SK-N-SH (cell line): Measurements from ENCODE around the gene UMODL1. TPM values are rescaled to one million over a fixed set of nuclear protein-coding genes. Genes with fewer than 3 reads are reported as not detected.

ENCODE experiments used
- CTCF ChIA-PET: fragments of 300-600, 350-600 bp; formaldehyde crosslinking; extraction: SDS; loops from one replicate; lab custom pipeline; 2021; lab: Yijun Ruan, JAX
- POLR2A ChIA-PET: fragments of 350-600 bp; sonication (Branson Sonifier 250); formaldehyde crosslinking; extraction: SDS; loops from one replicate; lab custom pipeline; 2020; ENCODE audit warnings: antibody characterized with exemption, inconsistent platforms; lab: Yijun Ruan, JAX
- DNase-seq: peaks from one replicate; pipeline ENCODE4 v3.0.0; 2012
- H2AFZ ChIP-seq: fragments of 200-600 bp; sonication (generic); 2 replicates; pipeline ENCODE4 v1.8.1; 2016; ENCODE audit warnings: antibody characterized with exemption, mild to moderate bottlenecking, low read depth
- H3F3A ChIP-seq: fragments of 200-600 bp; sonication (generic); replicated peaks from 2 replicates; pipeline ENCODE3; 2016; ENCODE audit warnings: antibody characterized with exemption, mild to moderate bottlenecking; ENCODE audit not compliant: insufficient read depth
- H3K27ac ChIP-seq, 2 experiments: fragments of 200-500 bp in 1 of 2; fragments of 200-600 bp in 1 of 2; sonication (Bioruptor generic) in 1 of 2; sonication (generic), shearing (Covaris generic) in 1 of 2; 2 replicates each; pipeline versions ENCODE4 v1.5.1 to v1.6.1; 2014 to 2016; ENCODE audit warnings: low read depth in 2 of 2, inconsistent platforms in 1 of 2, low read length in 1 of 2, mild to moderate bottlenecking in 1 of 2, mixed read lengths in 1 of 2
- H3K27me3 ChIP-seq: fragments of 200-600 bp; sonication (generic), shearing (Covaris generic); 2 replicates; pipeline ENCODE4 v1.6.1; 2016; ENCODE audit warnings: mixed run types; ENCODE audit not compliant: insufficient read depth
- H3K36me3 ChIP-seq, 2 experiments: fragments of 200-500 bp in 1 of 2; fragments of 200-600 bp in 1 of 2; sonication (Bioruptor generic) in 1 of 2; sonication (generic) in 1 of 2; replicated peaks in 1 of 2; 2 replicates each; pipeline versions ENCODE3 to v1.5.1; 2014 to 2016; ENCODE audit warnings: low read length in 1 of 2, mild to moderate bottlenecking in 1 of 2; ENCODE audit not compliant: insufficient read depth in 2 of 2, control insufficient read depth in 1 of 2
- H3K4me1 ChIP-seq, 2 experiments: fragments of 200-500 bp in 1 of 2; fragments of 200-600 bp in 1 of 2; sonication (Bioruptor generic) in 1 of 2; sonication (generic), shearing (Covaris generic) in 1 of 2; 2 replicates each; pipeline versions ENCODE4 v1.5.1 to v1.6.1; 2014 to 2016; ENCODE audit warnings: low read depth in 1 of 2, low read length in 1 of 2, mixed run types in 1 of 2; ENCODE audit not compliant: insufficient read depth in 2 of 2, control insufficient read depth in 1 of 2
- H3K4me2 ChIP-seq: fragments of 200-600 bp; sonication (generic), shearing (Covaris generic); 2 replicates; pipeline ENCODE4 v1.6.1; 2017; ENCODE audit warnings: mixed run types
- H3K4me3 ChIP-seq, 2 experiments: fragments of 200-500 bp in 1 of 2; fragments of 200-600 bp in 1 of 2; sonication (Bioruptor generic) in 1 of 2; sonication (generic), shearing (Covaris generic) in 1 of 2; 2 replicates each; pipeline versions ENCODE4 v1.5.1 to v1.8.1; 2014 to 2016; ENCODE audit warnings: low read depth in 2 of 2, inconsistent platforms in 1 of 2, low read length in 1 of 2, mild to moderate bottlenecking in 1 of 2, mixed read lengths in 1 of 2, moderate library complexity in 1 of 2
- H3K79me2 ChIP-seq: fragments of 200-600 bp; sonication (generic); 2 replicates; pipeline ENCODE4 v1.8.1; 2017; ENCODE audit warnings: mild to moderate bottlenecking; ENCODE audit not compliant: insufficient read depth
- H3K9ac ChIP-seq: fragments of 200-600 bp; sonication (generic); 2 replicates; pipeline ENCODE4 v1.6.1; 2017; ENCODE audit warnings: mixed run types
- H3K9me2 ChIP-seq: fragments of 200-600 bp; sonication (generic); 2 replicates; pipeline ENCODE4 v1.6.1; 2017; ENCODE audit warnings: mixed run types
- H3K9me3 ChIP-seq: fragments of 200-600 bp; sonication (generic); 2 replicates; pipeline ENCODE4 v1.6.1; 2017; ENCODE audit warnings: mixed run types, mild to moderate bottlenecking, moderate library complexity
- H4K20me1 ChIP-seq: fragments of 200-600 bp; sonication (generic); 2 replicates; pipeline ENCODE4 v1.6.1; 2017; ENCODE audit warnings: mild to moderate bottlenecking, mixed run types; ENCODE audit not compliant: insufficient read depth
- CHD2 ChIP-seq: fragments of 150-350 bp; IDR thresholded peaks from 2 replicates; pipeline ENCODE4 v1.6.1; 2018; ENCODE audit warnings: low read length; ENCODE audit not compliant: partially characterized antibody
- FOXJ3 ChIP-seq: sonication (generic); formaldehyde crosslinking; IDR thresholded peaks from 2 replicates; pipeline ENCODE4 v1.5.1; 2020; ENCODE audit warnings: mild to moderate bottlenecking, missing genetic modification reagents
- NFIC ChIP-seq: IDR thresholded peaks from 2 replicates; pipeline ENCODE4 v1.4.0; 2012; ENCODE audit warnings: borderline replicate concordance
- TEAD4 ChIP-seq: IDR thresholded peaks from 2 replicates; pipeline ENCODE4 v1.4.0; 2012; ENCODE audit warnings: mild to moderate bottlenecking, borderline replicate concordance; ENCODE audit not compliant: insufficient read depth
- WGBS: methylation state at CpG from one replicate; pipeline ENCODE4 v1.1.6; 2017; ENCODE audit warnings: low lambda C conversion rate; 5-methylcytosine and 5-hydroxymethylcytosine counted together
- polyA plus RNA-seq, 3 experiments: library from polyadenylated mRNA; depleted of rRNA; stranded (reverse); fragments of >200 nt; gene quantifications; 2 replicates each; pipeline ENCODE4 v1.2.3, GENCODE V29; 2012
- TF ChIP-seq, protein P1 (sequence below): IDR thresholded peaks from 2 replicates; pipeline ENCODE4 v1.4.0; 2012; ENCODE audit warnings: low read depth, borderline replicate concordance
- TF ChIP-seq, protein P2 (sequence below): fragments of 150-350 bp; IDR thresholded peaks from 2 replicates; pipeline ENCODE4 v1.6.1; 2016; ENCODE audit warnings: mild to moderate bottlenecking, low read depth, low read length

Gene UMODL1
- polyA plus RNA-seq, 1 of the 3 experiments (the other 2 are of a cell fraction), result not detected

DNA sequence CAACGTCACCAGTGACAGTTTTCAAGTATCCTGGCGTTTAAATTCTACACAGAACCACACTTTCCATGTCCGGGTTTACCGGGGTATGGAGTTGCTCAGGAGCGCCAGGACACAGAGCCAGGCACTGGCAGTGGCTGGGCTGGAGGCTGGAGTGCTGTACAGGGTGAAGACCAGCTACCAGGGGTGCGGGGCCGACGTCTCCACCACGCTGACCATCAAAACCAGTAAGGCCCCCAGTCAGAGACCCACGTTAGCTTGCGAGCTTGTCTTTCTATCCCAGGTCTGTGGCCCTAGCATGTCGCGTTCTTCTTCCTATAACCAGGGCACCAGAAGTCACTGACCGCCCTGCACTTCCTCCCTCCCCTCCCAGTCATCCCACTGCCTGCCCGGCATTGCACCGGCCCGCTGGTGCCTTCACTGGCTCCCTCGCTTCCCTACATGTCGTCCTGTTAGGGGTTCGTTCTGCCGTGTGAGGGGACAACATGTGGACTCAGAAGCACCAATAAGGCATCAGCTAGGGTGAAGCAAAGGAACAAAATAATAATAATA, 27.9 kb downstream of the UMODL1 start:
- 92% methylated on average over 21 of the region's 21 CpGs for WGBS
- POLR2A ChIA-PET, result no interaction called here
- H3K27me3 ChIP-seq, result no peaks in the 10 kb centered on the region
- TF ChIP-seq, protein P1, sequence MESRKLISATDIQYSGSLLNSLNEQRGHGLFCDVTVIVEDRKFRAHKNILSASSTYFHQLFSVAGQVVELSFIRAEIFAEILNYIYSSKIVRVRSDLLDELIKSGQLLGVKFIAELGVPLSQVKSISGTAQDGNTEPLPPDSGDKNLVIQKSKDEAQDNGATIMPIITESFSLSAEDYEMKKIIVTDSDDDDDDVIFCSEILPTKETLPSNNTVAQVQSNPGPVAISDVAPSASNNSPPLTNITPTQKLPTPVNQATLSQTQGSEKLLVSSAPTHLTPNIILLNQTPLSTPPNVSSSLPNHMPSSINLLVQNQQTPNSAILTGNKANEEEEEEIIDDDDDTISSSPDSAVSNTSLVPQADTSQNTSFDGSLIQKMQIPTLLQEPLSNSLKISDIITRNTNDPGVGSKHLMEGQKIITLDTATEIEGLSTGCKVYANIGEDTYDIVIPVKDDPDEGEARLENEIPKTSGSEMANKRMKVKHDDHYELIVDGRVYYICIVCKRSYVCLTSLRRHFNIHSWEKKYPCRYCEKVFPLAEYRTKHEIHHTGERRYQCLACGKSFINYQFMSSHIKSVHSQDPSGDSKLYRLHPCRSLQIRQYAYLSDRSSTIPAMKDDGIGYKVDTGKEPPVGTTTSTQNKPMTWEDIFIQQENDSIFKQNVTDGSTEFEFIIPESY, result no peak
- TF ChIP-seq FOXJ3 (CRISPR knock-in tag), result no peak
- TF ChIP-seq TEAD4, result no peak
- TF ChIP-seq, all 33 proteins: peak for 0
- Histone ChIP-seq H3K9me3 (no peaks in the 10 kb centered on the region), H3K9ac (no peak overlapping the region), H3K9me2 (no peaks in the 10 kb centered on the region), H4K20me1 (no peaks in the 10 kb centered on the region), H3K27ac (no peak overlapping the region), H3K4me2 (no peak overlapping the region), H3K36me3 (no peaks in the 10 kb centered on the region), H3K4me3 (no peak overlapping the region), H3F3A (peaks cover 7% of the 10 kb centered on the region), H3K79me2 (no peaks in the 10 kb centered on the region), H3K4me1 (peaks cover 0 to 8% of the 10 kb centered on the region in 2 experiments; a peak in 2 of 4 replicates), H2AFZ (no peak overlapping the region)
- no peak for DNase-seq
- CTCF ChIA-PET, result interaction anchor here (0.9 to 2.1 kb wide), 3 partner anchors 15 to 282 kb away, joined by 3 to 5 read pairs (median 5); no protein-coding TSS in a partner anchor

DNA sequence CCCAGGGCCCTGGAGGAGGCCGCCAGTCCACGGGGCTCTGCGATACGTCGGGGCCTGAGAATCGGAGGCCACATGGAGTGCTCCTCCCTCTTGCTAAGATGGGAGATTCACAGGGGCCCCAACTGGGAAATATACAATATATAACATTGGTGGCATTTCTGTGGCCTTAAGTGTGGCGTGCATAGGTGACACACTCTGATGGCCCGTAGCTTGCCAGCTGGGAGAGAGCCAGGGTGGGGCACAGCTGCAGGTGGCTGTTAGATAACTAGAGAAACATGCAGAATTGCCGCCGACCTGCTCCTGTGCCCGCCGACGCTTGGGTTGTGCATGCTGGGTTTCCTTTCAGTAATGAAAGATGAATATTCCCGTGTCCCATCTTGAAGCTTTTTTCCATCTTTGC, 30.1 kb downstream of the UMODL1 start:
- Histone ChIP-seq H3F3A (peaks cover 7% of the 10 kb centered on the region), H3K4me2 (no peak overlapping the region), H3K27me3 (no peaks in the 10 kb centered on the region), H3K4me1 (peaks cover 0 to 8% of the 10 kb centered on the region in 2 experiments; a peak in 2 of 4 replicates), H3K79me2 (no peaks in the 10 kb centered on the region), H3K9me3 (no peaks in the 10 kb centered on the region), H3K9ac (no peak overlapping the region), H3K9me2 (no peaks in the 10 kb centered on the region), H4K20me1 (no peaks in the 10 kb centered on the region), H3K4me3 (no peak overlapping the region)
- no peak for DNase-seq
- 97% methylated on average over 7 of the region's 14 CpGs for WGBS
- POLR2A ChIA-PET, result no interaction called here
- no peak for TF ChIP-seq CHD2
- TF ChIP-seq, protein P2, sequence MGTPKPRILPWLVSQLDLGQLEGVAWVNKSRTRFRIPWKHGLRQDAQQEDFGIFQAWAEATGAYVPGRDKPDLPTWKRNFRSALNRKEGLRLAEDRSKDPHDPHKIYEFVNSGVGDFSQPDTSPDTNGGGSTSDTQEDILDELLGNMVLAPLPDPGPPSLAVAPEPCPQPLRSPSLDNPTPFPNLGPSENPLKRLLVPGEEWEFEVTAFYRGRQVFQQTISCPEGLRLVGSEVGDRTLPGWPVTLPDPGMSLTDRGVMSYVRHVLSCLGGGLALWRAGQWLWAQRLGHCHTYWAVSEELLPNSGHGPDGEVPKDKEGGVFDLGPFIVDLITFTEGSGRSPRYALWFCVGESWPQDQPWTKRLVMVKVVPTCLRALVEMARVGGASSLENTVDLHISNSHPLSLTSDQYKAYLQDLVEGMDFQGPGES, result no peak
- no peak for TF ChIP-seq NFIC
- TF ChIP-seq, protein P1, result no peak
- no peak for TF ChIP-seq FOXJ3 (CRISPR knock-in tag)
- TF ChIP-seq, all 33 proteins: peak for 0
- CTCF ChIA-PET, result interaction anchor here (2.6 kb wide), 1 partner anchor 16 kb away, joined by 12 read pairs; no protein-coding TSS in a partner anchor
- no peak overlapping the region for H2AFZ ChIP-seq
- H3K36me3 ChIP-seq, result no peaks in the 10 kb centered on the region
- no peak overlapping the region for H3K27ac ChIP-seq
